T1000 (cell line): ENCODE measurements around the gene RBM19.

Source experiments
- DNase-seq: peaks from one replicate; lab custom pipeline; 2025; ENCODE audit warnings: mixed read lengths; lab: John Stamatoyannopoulos, UW

The RBM19 gene

DNA sequence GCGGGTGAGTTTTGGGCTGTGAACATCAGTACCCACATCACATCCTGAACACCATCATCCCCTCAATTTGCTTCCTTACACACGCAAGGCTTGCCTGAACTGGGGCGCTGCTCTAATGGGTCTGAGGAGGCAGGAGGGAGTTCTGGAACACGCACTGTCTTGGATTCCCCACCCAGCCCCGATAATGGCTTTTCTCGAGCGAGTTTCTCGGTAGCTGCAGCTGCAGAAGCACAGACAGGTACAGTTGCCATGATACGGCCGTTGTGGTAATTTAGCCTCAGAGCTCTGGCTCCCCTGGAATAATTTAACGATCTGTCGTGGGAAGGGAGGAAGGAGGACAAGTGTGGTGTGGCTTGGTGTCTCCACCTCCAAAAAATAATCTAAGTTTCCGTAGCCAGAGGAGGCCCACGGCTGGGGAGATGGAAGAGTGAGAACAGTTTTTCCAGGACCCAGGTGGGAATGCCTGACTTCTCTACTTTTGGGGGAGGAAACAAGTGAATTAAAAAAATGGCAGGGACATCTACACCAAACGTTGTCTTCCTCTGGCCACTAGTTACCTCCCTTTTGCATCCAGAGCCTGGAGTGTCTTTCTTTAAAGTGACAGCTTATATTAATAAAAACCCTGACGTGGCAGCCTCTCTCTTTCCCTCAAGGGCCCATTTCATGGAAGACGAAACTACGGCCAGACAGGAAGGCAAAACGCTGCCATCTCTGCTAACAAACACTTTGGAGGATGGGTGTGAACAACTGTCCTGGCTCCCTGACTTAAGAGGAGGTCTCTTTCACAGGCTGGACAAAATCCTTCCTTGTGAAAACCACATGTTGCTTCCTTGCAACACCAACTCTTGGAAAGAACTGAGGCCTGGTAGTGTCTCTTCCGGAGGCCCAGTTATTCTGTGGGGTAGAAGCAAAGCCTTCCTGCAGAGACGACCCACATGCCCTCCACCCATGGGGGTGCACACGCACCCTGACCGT is 84.8 kb downstream of the RBM19 start:
- no peak for DNase-seq

DNA sequence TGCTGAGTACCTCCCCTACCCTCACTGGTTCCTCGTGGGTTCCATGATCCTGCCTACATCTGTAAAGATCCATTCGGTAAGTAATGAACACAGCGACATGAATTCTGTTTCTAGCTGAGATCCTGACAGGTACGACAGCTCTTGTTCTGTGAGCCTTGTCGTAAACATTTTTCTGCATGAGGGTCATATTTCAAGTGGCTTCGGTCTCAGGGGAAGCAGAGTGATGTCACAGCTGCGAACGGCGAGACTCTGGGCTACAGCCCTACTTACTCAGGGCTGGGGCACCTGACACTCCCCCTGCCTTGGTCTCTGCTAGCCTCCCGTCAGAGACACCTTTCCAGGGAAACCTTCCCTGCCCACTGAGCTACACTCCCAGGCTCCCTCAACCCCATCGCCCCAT is 85.8 kb downstream of the RBM19 start:
- DNase-seq, result no peak

DNA sequence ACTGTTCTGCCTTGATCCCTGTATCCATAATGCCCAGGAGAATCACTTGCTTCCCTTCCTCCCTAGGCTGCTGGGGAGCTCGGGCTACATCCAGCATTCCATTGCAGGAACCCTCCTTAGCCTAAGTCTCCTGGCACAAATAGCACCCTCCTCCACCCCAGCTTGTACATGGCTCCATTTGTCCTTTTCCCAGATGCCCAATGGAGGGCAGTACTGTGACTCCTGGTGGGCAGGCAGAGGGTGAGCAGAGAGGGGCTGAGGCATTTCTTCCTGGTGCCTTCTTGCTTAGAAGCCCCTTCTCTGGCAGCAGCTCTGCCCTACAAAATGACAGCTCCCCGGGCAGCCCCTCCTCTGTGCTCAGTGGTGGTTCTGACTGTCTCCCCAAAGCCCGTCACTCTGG is 86.5 kb downstream of the RBM19 start:
- DNase-seq, result no peak

DNA sequence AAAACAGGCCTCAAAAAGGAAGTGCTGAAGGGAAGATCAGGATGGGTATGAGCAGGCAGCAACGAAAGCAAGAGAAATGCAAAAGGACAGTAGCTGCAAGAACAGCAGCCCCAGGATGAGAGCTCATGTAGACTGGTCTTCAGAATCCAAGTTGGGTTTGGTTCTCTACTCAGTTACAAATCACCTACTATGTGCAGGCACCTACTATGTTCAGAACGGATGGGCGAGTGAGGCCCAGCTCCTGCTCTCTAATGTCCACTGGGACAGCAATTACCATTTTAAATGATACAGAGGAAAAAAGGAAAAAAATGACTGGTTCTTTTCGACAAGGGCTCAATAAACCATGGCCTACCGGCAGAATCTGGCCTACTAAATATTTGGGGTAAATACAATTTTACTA is 88.5 kb downstream of the RBM19 start:
- no peak for DNase-seq

DNA sequence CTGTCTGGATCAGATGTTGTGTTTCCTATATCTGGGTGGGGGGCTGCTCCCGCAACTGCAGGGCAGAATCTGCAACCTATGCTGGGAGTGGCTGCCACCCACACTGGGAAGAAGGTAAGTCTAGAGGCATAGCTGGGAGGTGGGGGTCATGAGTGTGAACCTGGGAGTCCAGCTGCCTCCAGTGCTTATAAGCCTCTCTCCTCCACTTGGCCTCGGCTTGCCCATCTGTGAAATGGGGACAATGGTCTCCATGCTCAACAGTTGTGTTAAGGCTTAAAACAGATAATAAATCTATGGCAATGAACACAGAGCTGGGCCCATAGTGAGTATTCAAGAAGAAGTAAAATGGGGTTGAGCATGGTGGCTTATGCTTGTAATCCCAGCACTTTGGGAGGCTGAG is 90.0 kb downstream of the RBM19 start:
- no peak for DNase-seq

DNA sequence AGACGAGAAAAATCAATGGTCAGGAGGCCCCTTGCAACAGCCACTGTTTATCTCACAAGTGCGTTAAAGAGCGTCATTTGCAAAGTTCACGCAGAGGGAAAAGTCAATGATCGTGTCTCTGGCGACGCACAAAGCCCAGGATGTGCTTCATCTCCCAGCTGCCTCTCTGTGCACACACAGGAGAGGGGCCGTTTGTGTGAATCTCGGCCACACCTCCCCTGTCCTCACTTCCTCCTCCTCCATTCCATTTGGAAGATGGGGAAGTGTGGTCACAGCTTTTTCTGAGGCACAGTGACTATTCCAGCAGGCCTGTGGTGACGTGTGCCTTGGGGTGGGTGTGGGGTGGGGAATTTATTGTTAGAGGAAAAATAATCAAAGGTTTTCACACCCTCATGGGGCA is 90.4 kb downstream of the RBM19 start:
- DNase-seq, result no peak

DNA sequence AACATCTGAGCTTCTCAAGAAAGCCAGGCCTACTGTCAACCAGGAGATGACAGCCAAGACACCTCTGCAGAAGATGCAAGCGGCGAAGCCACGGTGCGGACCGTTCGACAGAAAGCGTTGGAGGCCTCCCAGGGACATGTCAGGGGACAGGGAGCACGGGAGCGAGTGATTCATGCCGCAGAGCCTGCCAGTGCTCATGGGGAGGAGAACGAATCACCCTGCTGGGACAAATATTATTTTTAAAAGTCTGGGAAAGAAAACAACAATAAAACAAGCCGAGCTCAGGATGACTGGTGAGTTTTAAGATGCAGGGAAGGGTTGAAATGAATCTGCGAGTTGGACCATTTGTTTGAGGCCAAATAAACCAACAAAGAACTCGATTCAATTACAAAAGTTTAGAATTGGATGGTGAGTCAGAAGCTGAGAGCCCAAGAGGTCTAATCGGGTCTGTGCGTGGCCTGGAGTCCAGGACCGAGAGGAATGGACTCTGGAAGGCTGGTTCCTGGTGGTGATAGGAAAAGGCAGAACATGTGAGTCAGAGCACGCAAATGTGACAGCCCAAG is 91.0 kb downstream of the RBM19 start:
- DNase-seq, result peak; percentile 65

DNA sequence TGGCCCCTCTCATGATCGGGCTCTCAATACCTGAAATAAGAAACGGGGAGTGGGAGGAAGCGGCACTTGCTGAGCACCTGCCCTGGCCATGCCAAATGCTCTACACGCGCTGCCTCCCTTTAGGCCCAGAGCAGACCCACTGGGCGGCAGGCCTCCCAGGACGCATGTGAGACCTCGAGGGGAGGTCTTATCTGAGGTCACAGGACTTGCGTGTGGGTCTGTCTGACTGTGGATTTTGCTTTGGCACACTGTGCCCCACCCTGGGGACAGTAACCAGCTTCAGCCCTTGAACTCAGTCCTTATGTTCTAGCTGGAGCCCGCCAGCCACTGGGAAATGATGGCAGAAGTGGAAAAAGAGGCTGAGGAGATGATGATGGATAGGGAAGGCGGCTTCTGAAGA is 91.8 kb downstream of the RBM19 start:
- DNase-seq, result no peak

DNA sequence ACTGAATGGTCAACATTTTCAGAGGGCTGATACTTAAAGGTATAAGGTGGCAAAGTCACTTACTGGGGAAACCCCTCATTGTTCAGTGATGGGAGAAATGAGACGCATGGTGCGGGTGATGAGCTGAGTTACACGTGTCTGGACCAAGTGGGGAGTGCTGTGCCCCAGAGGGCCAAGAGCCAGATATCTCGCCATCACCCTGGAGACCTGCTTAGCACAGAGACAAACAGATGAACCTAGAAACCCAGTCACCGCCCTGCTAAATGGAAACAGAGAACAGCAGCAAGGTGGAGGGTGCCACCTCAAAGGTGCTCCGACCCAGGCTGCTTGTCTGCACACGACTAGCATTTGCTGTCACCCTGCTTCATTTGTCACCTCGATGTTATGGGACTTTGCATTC is 92.4 kb downstream of the RBM19 start:
- DNase-seq, result no peak

DNA sequence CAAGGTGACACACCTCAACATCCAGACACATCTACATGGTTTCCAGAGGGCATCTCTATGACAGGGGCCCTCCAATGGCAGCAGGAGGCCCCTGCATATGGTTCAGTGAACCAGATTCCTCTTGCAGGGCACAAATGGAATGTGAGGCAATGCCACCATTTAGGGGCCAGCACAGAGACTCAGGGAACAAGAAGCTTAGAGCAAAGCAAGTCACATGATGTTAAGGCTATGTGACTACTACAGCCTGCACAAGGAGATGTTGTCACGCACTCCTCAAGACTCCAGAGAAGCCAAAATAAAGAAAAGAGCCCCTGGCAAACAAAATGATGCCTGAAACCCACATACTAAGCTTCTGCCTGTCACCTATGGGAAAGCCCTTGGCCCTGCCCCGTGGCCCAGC is 95.2 kb downstream of the RBM19 start:
- DNase-seq, result no peak

DNA sequence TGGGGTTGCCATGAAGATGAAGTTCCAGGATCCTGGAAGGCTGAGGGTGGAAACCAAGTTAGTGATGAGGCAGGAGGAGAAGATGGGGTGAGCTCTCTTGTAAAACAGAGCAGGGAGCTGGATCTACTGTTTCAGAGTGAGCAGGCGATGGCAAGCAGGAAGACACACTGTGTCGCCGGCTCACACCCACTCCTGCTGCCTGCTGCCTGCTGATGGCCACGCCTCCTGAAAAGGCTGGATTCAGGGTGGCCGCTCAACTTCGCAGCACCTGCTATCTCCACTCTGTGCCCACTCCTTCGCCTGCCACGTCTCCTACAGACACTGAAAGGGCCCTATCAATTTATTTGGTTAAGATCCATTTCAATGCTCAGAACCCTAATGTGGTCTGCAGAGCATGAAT is 96.1 kb downstream of the RBM19 start:
- DNase-seq, result no peak

DNA sequence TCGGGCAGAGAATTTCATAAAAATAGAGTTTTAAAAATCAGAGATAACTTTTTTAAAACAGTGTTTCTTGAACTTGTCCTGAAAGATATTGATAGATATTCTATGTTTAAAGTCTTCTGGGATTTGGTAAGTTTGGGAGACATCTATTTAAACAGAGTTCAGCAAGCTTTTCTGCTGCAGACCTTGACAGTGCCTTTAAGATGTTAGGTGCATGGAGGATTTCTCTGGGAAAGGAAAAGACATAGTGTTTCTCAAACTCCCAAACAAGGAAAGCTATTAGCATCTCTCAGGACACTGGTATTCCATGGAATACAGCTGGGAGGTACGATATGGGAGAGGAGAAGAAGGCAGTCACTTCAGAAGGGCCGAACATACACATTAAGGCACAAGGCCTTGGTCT is 97.8 kb downstream of the RBM19 start:
- no peak for DNase-seq

DNA sequence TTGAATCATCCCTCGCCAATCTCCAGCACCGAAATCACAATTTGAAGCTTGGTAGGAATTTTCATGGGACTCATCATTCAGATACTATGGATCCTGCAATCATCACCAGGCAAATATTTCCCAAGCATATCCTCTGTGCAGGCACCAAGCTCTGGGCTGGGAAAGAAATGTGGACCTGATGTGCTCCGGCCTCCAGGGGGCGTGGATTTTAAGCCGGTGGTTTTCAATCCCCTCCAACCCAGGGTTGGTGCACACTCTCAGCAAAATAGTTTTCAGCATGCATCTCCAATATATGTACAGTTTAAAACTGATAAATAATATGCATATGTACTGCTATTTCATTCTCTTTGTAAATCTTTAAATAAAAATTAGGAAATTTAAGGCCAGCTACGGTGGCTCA is 98.9 kb downstream of the RBM19 start:
- DNase-seq, result no peak

DNA sequence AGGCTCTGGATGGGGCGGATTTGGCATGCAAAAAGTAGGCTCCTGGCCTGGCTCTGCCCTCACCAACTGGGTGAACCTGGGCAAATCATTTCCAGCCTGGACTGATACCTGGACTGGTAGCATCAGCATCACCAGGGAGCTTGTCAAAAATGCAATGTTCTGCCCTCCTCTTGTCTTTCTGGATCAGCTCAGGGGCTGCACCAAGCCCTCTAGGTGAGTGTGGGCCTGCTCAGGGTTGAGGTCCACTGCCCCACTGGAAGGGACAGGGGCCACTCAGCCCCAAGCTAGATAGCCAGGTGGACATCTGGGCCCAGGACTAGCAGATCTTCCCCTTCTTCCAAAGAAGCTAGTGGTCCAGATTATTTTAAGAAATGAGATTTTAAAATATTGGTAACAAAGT is 99.6 kb downstream of the RBM19 start:
- no peak for DNase-seq

DNA sequence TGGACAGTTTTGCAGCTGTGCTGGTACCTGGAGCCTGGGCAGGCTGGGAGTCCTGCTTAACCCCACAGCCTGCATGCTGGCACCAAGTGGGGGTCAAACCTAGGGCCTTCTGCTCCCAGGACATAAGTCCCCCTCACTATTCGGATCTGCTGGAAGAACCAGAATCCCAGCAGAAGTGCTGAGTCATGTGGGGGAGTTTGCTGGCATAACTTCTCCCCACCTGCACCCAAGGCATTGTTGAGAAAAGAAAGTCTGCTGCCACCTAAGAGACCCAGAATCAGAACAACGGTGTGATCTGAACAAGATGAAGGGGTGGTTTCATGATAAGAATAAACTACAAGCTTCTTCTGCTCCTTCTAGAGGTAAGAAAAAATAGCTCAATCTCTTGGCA is 102.7 kb downstream of the RBM19 start:
- DNase-seq, result no peak

DNA sequence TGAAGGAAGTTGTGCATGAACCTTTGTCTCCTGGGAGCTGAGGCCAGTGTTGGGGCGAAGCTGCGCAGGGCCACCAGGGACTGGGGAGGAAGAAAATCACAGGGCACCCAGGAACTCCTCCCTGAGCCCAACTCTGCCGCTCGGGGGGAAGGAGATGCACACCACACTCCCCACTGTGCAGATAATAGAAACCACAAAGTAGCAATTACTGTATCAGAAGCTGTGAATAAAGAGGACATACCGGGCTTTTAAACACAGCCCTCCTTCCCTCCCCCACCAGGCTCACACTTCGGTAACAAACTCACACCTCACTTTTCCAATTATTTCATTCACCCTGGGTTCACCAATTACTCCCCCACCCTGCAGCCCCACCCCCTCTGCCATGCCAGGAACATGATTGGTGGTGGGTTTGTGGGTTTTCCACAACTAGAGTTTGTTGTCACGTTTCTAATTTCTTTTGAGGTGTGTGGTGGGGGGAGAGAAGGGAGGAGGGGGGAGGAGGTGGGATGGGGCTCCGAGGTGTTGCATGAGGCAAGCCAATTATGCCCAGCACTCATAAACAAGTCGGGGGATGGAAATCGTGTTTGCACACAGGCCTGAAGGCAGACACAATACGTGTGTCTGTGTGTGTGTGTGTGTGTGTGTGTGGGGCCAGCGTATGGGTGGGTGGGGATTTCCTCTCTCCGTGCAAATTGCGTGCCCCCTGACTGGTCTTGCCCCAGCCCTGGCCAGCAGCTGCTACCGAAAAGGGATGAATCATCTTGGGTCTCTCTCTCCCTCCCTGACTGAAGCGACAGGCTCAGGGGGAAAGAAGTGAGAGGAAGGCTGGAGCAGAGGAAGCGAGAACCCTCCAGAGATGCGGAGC is 103.3 kb downstream of the RBM19 start:
- DNase-seq, result peak; percentile 5

DNA sequence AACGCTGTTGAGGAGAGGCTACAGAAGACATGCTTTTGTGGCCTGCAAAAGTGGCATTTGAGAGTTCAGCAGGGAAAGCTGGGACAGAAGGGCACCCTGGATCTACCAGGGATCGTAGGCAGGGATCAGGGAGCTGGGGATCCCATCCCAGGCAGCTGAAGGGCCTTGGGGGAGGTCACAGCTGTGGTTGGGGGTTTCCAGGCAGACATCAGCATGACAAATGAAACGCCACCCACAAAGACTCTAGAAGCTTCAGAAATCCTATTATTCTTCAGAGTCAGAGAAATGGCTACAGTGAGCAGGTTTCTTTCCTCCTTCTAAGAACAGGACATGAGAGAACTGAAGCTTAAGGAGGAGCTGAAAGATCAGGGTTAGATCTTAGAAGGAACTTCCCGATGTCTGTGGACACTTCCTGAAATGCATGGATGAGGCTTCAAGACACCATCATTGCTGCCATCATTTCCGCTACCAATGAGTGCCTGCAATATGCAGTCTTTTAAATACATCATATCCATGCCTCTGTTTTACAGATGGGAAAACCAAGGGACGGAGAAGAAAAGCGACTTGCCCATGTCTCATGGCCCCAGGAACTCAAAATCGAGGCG is 104.3 kb downstream of the RBM19 start:
- DNase-seq, result no peak

DNA sequence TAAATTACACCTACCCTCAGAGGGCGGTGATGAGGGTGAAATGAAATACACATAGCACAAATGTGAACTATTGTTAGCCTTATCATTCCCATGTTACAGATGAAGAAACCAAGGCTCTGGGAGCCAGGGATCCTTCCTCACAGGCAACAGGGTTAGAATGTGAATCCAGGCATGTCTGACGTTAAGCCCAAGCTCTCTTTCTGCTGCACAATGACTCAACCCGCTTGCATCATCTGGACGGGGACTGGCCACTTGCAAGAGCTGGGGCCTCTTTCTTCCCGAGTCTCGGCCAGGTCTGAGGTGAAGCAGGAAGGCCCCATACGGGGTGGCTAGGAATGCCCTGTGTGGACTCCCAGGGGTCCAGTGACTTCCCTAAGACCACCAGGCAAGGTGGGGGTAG is 105.2 kb downstream of the RBM19 start:
- peak; percentile 30 for DNase-seq

DNA sequence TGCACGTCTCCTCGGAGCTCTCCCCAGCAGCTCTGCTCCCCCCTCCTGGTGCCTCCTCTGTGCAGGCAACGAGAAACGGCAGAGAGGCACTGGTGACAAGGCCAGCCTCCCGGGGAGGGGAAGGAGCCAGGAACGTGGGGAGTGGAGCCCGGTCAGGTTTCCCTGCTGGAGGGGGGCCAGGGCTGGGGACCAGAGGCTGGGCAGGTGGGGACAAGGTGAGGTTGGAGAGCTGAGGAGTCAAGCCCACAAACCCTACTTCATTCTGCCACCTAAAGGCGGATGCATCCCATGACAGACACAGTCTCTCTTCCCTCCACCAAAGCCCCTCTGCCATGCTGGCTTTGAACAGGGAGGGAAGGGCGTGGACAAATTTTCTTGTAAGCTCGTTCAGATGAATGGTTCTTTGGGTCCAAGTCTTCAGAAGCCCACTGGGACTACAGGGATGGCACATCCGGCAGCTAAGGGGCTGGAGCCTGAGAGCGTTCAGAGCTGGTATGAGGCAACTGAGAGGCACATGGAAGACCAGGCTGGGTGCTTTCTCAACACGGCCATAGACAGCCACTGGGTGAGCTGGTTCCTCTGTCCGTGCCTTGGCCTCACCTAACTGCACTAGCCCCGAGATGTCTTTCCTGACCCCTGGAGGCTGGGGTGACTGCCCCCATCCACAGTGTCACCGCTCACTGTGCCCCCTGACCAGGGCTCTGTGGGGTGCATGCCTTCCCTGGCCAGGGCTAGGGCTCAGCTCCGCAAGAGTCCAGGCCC is 105.9 kb downstream of the RBM19 start:
- DNase-seq, result no peak

DNA sequence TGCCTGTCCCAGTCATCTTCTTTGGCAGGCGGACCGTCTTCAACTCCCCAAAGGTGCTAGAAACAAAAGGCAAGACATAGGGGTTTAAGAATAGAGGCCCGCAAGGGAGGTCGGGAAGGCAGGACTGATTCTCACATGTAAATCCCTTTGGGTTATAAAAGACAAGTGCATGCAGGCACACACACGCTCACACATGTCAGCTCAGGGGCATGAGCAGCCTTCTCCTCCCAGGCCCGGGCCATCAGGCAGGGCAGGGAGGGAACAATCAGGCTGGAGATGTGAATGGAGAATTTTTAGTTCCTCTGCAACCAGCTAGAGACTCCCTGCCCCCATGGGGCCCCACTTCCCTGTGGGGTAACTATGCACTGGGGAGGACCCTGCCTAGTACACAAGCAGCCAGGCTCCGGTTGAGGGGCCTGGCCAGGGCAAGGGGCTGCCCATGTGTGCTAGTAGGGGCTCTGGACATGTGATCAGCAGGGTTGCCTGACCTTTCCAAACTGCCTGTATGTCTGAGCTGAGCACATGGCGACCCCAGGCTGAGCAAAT is 107.2 kb downstream of the RBM19 start:
- DNase-seq, result no peak

DNA sequence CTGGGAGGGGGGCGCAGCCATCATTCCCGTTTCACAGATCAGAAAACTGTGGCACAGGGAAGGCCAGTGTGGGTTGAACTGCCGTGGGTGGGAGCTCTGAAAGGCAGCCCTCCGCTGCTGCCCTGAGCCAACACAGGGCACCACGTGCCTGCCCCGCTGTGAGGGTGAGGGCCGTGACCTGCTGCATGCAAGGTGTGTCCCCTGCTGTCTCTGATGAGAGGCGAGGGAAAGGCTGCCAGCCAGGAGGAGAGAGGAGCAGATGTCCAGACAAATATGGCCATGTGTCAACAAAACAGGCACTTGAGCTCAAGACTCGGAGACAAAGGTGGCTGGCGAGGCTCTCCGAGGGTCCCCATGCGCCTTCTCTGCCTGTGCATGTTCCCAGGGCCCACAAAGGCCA is 108.8 kb downstream of the RBM19 start:
- no peak for DNase-seq
